K562 (cell line): Measurements from ENCODE around the gene IL10. TPM values are rescaled to one million over a fixed set of nuclear protein-coding genes. Genes with fewer than 3 reads are reported as not detected.
A peak's percentile ranks its signal among the peaks of the same experiment; 100 is the strongest.

Experiments used
- ARID4B ChIP-seq: sonication (generic); formaldehyde crosslinking; IDR thresholded peaks from 2 replicates; pipeline ENCODE4 v1.8.0; 2022; ENCODE audit warnings: mild to moderate bottlenecking, missing genetic modification reagents
- CTCFL ChIP-seq: IDR thresholded peaks from 2 replicates; pipeline ENCODE4 v1.6.1; 2011; ENCODE audit warnings: borderline replicate concordance, low read depth, mild to moderate bottlenecking, moderate library complexity, low read length; ENCODE audit not compliant: insufficient read depth, poor library complexity, severe bottlenecking
- DPF2 ChIP-seq: fragments of 450-650 bp; IDR thresholded peaks from 2 replicates; pipeline ENCODE4 v1.6.1; 2016
- ETV6 ChIP-seq, 3 experiments: fragments of 150-350 bp in 1 of 3; sonication (generic) in 1 of 3; formaldehyde crosslinking in 1 of 3; IDR thresholded peaks; 2 replicates each; pipeline versions ENCODE4 v1.6.1 to v1.8.0; 2014 to 2022; ENCODE audit warnings: borderline replicate concordance in 2 of 3, low read depth in 2 of 3, antibody characterized with exemption in 1 of 3, low read length in 1 of 3, mild to moderate bottlenecking in 1 of 3, missing genetic modification reagents in 1 of 3
- MAX ChIP-seq: sonication (generic); formaldehyde crosslinking; IDR thresholded peaks from 2 replicates; pipeline ENCODE4 v1.9.0; 2022; ENCODE audit warnings: mild to moderate bottlenecking, missing genetic modification reagents
- MBD1 ChIP-seq: fragments of 250-450 bp; sonication (Bioruptor Pico); IDR thresholded peaks from 2 replicates; pipeline ENCODE4 v1.8.0; 2022; ENCODE audit warnings: inconsistent platforms
- NFYB ChIP-seq: IDR thresholded peaks from 2 replicates; pipeline ENCODE4 v1.6.1; 2011; ENCODE audit warnings: mild to moderate bottlenecking, moderate library complexity; ENCODE audit not compliant: insufficient read length; ENCODE audit errors: extremely low read depth
- PRDM10 ChIP-seq: fragments of 450-650 bp; IDR thresholded peaks from 2 replicates; pipeline ENCODE4 v1.6.1; 2018; ENCODE audit not compliant: partially characterized antibody
- RAD51 ChIP-seq: fragments of 450-650 bp; IDR thresholded peaks from 2 replicates; pipeline ENCODE4 v1.7.1; 2016; ENCODE audit warnings: low read depth, mild to moderate bottlenecking, borderline replicate concordance
- ZBTB12 ChIP-seq: fragments of 250-450 bp; sonication (Bioruptor Pico); IDR thresholded peaks from 2 replicates; pipeline ENCODE4 v1.4.0; 2020
- polyA plus RNA-seq, 8 experiments: library from polyadenylated mRNA; depleted of rRNA in 4 of 8; stranded (reverse) in 5 of 8; unstranded in 3 of 8; fragments of >200 nt; fragmentation: Nextera tagmentation in 2 of 8; fragmentation: Illumina TruSeq in 1 of 8; extraction: Ambion mirVana in 2 of 8; extraction: Trizol in 1 of 8; gene quantifications; 2 replicates each; pipeline versions ENCODE4 v1.2.1 to v1.2.3, GENCODE V29; 2011 to 2014; ENCODE audit warnings: inconsistent platforms in 1 of 8, missing spikeins in 1 of 8
- total RNA-seq, 7 experiments: library from RNA; depleted of rRNA in 6 of 7; stranded (reverse); fragments of >200 nt in 6 of 7; fragmentation: Illumina TruSeq in 2 of 7; extraction: Trizol in 2 of 7; gene quantifications; 2 replicates each; pipeline versions ENCODE4 v1.2.1 to v1.2.3, GENCODE V29; 2011 to 2021; ENCODE audit warnings: low replicate concordance in 1 of 7

IL10 gene
- total and polyA plus RNA-seq, 9 of the 15 experiments (the other 6 are each of a cell fraction or from before 2014, with no cell fraction given): 0.29 TPM; not detected in 8

GRCh38 chr1:206816390-206817287, 44.3 kb upstream of the IL10 start (continued):
- TF ChIP-seq ARID4B (CRISPR knock-in tag) (no peak), ETV6 (IDR thresholded peaks at IDR 0.05; ENCODE audit: borderline replicate concordance in 1 of 2, low read depth in 2 of 2, low read length in 1 of 2) (no peak), ETV6 (CRISPR knock-in tag; IDR thresholded peaks at IDR 0.05; ENCODE audit: borderline replicate concordance) (no peak), MBD1 (CRISPR knock-in tag) (no peak), ZBTB12 (CRISPR knock-in tag) (peak; percentile 51; the same call in 1 of the 2 replicates), CTCFL (no peak), RAD51 (no peak; the same call in 1 of the 2 replicates), NFYB (no peak), PRDM10 (no peak), MAX (no peak), DPF2 (peak; percentile 87)
